Pancreas (tissue), 10 donors: ENCODE data around the gene STPG3. TPM values are rescaled to one million over a fixed set of nuclear protein-coding genes. Genes with fewer than 3 reads are reported as not detected.

ENCODE experiments used
- ATAC-seq, 4 donors: fragments of 200-7000 bp; cut with Tn5 transposase; one replicate each; pipeline versions ENCODE4 v1.8.0 to v1.9.1; 2020; ENCODE audit warnings: mild to moderate bottlenecking in 4 of 4, moderate library complexity in 4 of 4
- DNase-seq, 6 donors: peaks; one replicate each; pipeline ENCODE4 v3.0.0-alpha.2; 2020
- FAIRE-seq: peaks from 2 replicates; lab custom pipeline; 2012; peaks lifted over from hg19 to GRCh38; lab: Jason Lieb, UNC
- H3K27ac ChIP-seq, 4 donors: fragments of 200-600 bp; sonication (generic); 1 replicate in 3 of 4; 2 replicates in 1 of 4; pipeline versions ENCODE4 v1.5.0 to v1.8.0; 2020
- H3K27me3 ChIP-seq, 4 donors: fragments of 200-600 bp; one replicate each; pipeline ENCODE4 v1.8.0; 2021
- H3K36me3 ChIP-seq, 3 donors: fragments of 200-600 bp; sonication (generic) in 1 of 3; one replicate each; pipeline versions ENCODE4 v1.5.0 to v1.8.0; 2020 to 2021
- H3K4me1 ChIP-seq, 3 donors: fragments of 200-600 bp; one replicate each; pipeline ENCODE4 v1.8.0; 2021
- H3K4me3 ChIP-seq, 4 donors: fragments of 200-600 bp; sonication (generic) in 2 of 4; one replicate each; pipeline versions ENCODE4 v1.5.0 to v1.8.0; 2020 to 2021
- H3K9me3 ChIP-seq, 4 donors: fragments of 200-600 bp; one replicate each; pipeline ENCODE4 v1.8.0; 2021
- WGBS, 2 donors: extraction: QIAGEN DNeasy Blood & Tissue Kit; methylation state at CpG; one replicate each; pipeline ENCODE4 v1.1.7; 2013; 5-methylcytosine and 5-hydroxymethylcytosine counted together
- intact Hi-C, 3 donors: fragments of 100-400 bp; cut with DNase I; formaldehyde crosslinking; loops; one replicate each; pipeline versions ENCODE4 v1.11.1 to v1.14.2; 2022
- polyA plus RNA-seq, 2 donors: library from polyadenylated mRNA; stranded (reverse); fragments of 200-250 nt; gene quantifications; one replicate each; pipeline ENCODE4 v1.2.3, GENCODE V29; 2013
- total RNA-seq, 6 donors: library from RNA; stranded (reverse); fragmentation: NEBNext Ultra II Directional in 4 of 6; extraction: Animal tissue kit (Norgen Biotek cat#: 25700) in 4 of 6; gene quantifications; one replicate each; pipeline versions ENCODE4 v1.2.1 to v1.2.4, GENCODE V29; 2021 to 2023
- TF ChIP-seq, protein P1 (sequence below), 4 donors: fragments of 200-600 bp; sonication (generic) in 3 of 4; IDR thresholded peaks; one replicate each; pipeline versions ENCODE4 v1.5.0 to v1.8.0; 2021; ENCODE audit warnings: antibody characterized with exemption in 4 of 4
- donor health status: healthy with polysubstance abuse.
- donor health status: DM: no; HTN: no; CAD: no; lungs with moderate emphysema.
- donor health status: DM: no; HTN: no; CAD: no.
- donor health status: control.
- donor health status: control.
- donor health status: Bipolar disorder and iron deficiency.
- donor health status: DM: yes; HTN: yes; CAD: no.
- donor health status: DM: no; HTN: no; CAD: no.
- donor health status: DM: no; HTN: no; CAD: no.
- donor health status: DM: yes; HTN: yes; CAD: no.

The STPG3 gene
- total and polyA plus RNA-seq, 8 donors, result 0.23 TPM; not detected in 7

DNA sequence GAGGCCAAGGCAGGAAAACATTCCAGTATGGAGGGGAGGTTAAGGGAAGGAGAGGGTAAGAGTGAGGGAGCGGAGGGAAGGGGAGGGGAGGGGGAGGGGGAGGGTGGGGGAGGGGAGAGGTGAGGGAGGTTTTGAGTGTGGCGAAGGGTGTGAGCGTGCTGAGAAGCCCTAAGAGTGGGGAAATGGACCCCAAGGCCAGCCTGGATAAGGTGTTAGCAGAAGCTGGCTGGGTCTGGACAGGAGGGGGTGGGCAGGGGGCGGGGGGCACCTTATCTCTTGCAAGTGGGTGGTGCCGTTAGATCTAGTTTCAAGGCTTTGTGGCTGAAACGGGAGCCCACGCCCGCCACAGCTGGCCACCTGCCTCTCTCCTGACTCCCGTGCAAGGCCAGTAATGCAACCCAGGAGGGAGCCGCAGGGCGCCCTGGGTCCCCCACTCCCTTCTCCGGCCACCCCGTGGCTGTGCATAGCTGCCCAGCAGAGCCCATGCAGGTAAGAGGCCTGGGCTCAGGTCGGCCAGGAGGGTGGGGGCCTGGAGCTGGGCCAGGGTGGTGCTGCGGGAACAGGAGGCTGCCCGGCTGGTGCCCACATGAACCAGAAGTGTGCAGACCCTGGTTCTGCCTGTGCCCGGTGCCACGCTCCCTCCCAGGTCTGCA lies 23.1 kb upstream of the STPG3 start:
- intact Hi-C loops, result no loop called here

DNA sequence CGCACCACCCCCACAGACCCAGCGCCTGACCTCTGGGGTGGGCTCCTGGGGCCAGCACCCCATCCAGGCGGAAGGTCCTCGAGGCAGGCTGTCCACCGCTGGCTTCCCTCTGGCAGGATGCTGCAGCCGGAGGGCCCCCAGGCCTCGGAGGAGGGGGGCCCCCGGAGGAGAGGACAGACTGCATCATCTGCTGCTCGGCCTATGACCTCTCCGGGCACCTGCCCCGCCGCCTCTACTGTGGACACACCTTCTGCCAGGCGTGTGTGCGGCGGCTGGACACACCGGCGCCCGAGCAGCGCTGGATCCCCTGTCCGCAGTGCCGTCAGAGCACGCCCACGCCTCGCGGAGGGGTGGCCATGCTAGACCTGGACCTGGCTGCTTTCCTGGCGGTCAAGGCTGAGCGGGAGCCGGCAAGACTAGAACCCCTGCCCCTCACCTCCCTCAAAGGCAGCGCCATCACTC lies 22.5 kb upstream of the STPG3 start:
- no peaks in the 10 kb centered on the region for H3K27me3 ChIP-seq
- ATAC-seq (no peak), DNase-seq (no peak), FAIRE-seq (no peak)
- 46 to 47% methylated on average over 29 of the region's 29 CpGs for WGBS, 2 donors
- no peak overlapping the region for H3K4me3 ChIP-seq
- no peaks in the 10 kb centered on the region for H3K9me3 ChIP-seq
- peaks cover 5 to 14% (median 10%) of the 10 kb centered on the region in 3 donors for H3K4me1 ChIP-seq
- intact Hi-C loops, result no loop called here
- TF ChIP-seq, protein P1, sequence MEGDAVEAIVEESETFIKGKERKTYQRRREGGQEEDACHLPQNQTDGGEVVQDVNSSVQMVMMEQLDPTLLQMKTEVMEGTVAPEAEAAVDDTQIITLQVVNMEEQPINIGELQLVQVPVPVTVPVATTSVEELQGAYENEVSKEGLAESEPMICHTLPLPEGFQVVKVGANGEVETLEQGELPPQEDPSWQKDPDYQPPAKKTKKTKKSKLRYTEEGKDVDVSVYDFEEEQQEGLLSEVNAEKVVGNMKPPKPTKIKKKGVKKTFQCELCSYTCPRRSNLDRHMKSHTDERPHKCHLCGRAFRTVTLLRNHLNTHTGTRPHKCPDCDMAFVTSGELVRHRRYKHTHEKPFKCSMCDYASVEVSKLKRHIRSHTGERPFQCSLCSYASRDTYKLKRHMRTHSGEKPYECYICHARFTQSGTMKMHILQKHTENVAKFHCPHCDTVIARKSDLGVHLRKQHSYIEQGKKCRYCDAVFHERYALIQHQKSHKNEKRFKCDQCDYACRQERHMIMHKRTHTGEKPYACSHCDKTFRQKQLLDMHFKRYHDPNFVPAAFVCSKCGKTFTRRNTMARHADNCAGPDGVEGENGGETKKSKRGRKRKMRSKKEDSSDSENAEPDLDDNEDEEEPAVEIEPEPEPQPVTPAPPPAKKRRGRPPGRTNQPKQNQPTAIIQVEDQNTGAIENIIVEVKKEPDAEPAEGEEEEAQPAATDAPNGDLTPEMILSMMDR (IDR thresholded peaks at IDR 0.05), result no peak
- H3K27ac ChIP-seq, result no peak overlapping the region
- no peaks in the 10 kb centered on the region for H3K36me3 ChIP-seq

More for the DNA sequence above, 23.1 kb upstream of the STPG3 start:
- TF ChIP-seq, protein P1 (IDR thresholded peaks at IDR 0.05), result no peak
- peak in 1 of 6 donors; percentile 70 for DNase-seq
- no peak for FAIRE-seq
- H3K4me1 ChIP-seq, result peaks cover 7 to 16% (median 11%) of the 10 kb centered on the region in 3 donors
- no peaks in the 10 kb centered on the region for H3K36me3 ChIP-seq
- no peak overlapping the region for H3K4me3 ChIP-seq
- H3K27ac ChIP-seq, result peak overlapping the region in 1 of 4 donors; percentile 70
- H3K9me3 ChIP-seq, result no peaks in the 10 kb centered on the region
- WGBS, 2 donors, result 15 to 17% methylated on average over 17 to 18 of the region's 18 CpGs
- H3K27me3 ChIP-seq, result no peaks in the 10 kb centered on the region
- ATAC-seq, result no peak

DNA sequence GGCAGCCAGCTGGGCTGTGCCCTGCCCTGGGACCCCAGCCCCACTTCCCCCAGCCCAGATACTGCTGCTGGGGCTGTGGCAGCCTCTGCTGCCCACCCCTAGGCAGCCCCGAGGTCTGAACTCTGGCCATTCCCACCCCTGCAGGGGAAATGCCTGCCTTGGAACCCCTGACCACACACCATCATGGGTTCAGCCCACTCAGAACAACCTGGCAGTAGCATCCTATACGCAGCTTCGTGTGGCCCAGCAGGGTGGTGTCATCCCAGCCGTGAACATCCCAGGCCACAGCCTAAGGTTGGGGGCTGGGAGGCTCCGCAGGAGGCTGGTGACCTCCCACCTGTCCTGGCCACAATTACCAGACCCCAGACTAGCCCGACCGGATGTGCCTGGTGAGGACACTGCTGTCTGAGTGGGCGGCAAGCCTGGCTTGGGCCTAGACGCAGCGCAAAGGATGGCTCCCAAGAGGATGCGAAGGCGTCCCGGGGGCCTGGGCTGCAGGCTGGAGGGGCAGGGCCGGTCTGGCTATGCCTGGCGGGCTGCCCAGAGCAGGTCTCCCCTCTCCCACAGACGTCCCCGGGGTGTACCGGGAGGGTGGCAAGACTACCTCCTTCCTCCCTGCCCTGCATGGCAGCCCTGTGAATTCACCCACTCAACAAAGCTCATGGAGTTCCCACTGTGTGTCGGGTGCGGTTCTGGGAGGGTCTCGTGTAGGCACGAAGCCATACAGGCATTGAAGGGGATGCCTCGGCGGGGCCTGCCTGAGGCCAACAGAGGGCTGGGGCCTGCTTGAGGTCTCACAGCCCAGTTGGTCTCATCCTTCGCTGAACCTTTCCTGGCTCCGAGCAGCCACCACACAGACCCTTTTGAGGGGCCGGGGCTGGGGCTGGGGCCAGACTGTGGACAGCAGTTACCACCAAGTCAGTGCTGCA lies 21.9 kb upstream of the STPG3 start:
- peaks cover 5 to 14% (median 10%) of the 10 kb centered on the region in 3 donors for H3K4me1 ChIP-seq
- H3K4me3 ChIP-seq, result no peak overlapping the region
- no peak overlapping the region for H3K27ac ChIP-seq
- TF ChIP-seq, protein P1 (IDR thresholded peaks at IDR 0.05), result no peak
- DNase-seq (no peak), FAIRE-seq (no peak), ATAC-seq (no peak)
- H3K36me3 ChIP-seq, result no peaks in the 10 kb centered on the region
- WGBS, 2 donors, result 69% methylated on average over 26 to 27 of the region's 27 CpGs
- intact Hi-C loops, result no loop called here
- H3K9me3 ChIP-seq, result no peaks in the 10 kb centered on the region
- no peaks in the 10 kb centered on the region for H3K27me3 ChIP-seq

DNA sequence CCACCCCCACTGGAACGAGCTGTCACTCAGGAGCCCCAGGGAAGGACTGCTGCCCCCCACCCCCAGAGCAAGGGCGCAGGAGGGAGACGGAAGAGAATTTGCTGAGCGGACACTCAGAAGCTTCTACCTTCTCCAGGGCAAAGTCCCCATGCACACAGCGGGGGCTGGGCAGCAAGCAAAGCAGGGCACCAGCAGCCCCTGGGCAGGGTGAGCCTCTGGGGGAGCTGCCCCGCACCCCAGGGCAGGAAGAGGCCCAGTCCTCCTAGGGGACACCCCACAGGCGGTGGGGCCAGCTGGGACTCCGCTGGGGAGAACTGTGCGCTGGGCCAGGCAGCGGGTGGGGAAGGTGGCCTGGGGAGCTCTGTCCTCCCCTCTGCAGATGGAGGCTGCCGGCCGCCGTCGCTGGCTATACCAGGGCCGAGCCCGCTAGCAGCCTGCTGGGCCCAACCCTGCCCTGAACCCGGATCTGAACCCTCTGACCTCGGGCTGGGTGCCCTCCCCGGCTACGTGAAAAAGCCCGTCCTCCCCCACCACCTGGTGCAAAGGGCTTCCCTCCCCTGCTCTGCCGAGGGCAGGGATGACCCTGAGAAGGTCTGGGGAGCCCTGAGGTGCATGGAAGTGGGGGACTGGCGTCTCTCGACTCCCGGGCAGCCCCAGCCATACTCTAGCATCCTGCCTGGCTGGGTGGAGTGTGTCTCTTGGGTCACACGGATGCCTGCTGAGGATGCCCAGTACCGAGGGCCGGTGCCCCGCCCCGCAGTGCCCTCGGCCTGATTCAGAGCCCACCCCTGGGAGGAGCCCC lies 21.0 kb upstream of the STPG3 start:
- 54 to 69% methylated on average over 27 to 31 of the region's 31 CpGs for whole genome bisulfite sequencing, 2 donors
- Histone ChIP-seq H3K9me3 (no peaks in the 10 kb centered on the region), H3K4me1 (peaks cover 5 to 14% (median 10%) of the 10 kb centered on the region in 3 donors), H3K27me3 (no peaks in the 10 kb centered on the region), H3K27ac (no peak overlapping the region), H3K36me3 (no peaks in the 10 kb centered on the region), H3K4me3 (no peak overlapping the region)
- no peak for ATAC-seq
- intact Hi-C loops, result loop anchor here (5.0 to 10.0 kb wide), 2 partner anchors 113 to 115 kb away; partner anchors contain the start of gene DPP7 (in 1 of the 3)
- TF ChIP-seq, protein P1 (IDR thresholded peaks at IDR 0.05), result no peak
- FAIRE-seq, result no peak
- no peak for DNase-seq
